A549 (cell line): Measurements from ENCODE around the gene RPL37A. TPM values are rescaled to one million over a fixed set of nuclear protein-coding genes. Genes with fewer than 3 reads are reported as not detected.

Source experiments
- ATAC-seq, 2 experiments: fragments of 200-7000 bp in 1 of 2; fragments of >200 bp in 1 of 2; cut with Nextera tagmentation in 1 of 2; cut with Tn5 transposase in 1 of 2; 3 replicates each; pipeline versions ENCODE4 v1.8.0 to v1.9.1; 2018 to 2020; ENCODE audit warnings: mild to moderate bottlenecking in 1 of 2, moderate library complexity in 1 of 2
- CTCF ChIA-PET: fragments of 300-600 bp; sonication (Branson Sonifier 250); formaldehyde crosslinking; extraction: SDS; loops from one replicate; lab custom pipeline; 2021; ENCODE audit warnings: antibody characterized with exemption, inconsistent platforms; lab: Yijun Ruan, JAX
- POLR2A ChIA-PET: fragments of 350-600 bp; formaldehyde crosslinking; extraction: SDS; loops from one replicate; lab custom pipeline; 2021; ENCODE audit warnings: antibody characterized with exemption, inconsistent platforms; lab: Yijun Ruan, JAX
- DNase-seq, 2 experiments: peaks; one replicate each; pipeline versions ENCODE4 v3.0.0 to v3.0.0-alpha.2; 2011 to 2016; ENCODE audit warnings: low read depth in 1 of 2, low spot score in 1 of 2
- FAIRE-seq: peaks from 2 replicates; lab custom pipeline; 2011; peaks lifted over from hg19 to GRCh38; lab: Jason Lieb, UNC
- H3K27ac ChIP-seq, 2 experiments: fragments of >200 bp; sonication (Bioruptor Twin); formaldehyde crosslinking; 3 replicates each; pipeline ENCODE4 v1.5.1; 2016 to 2017
- H3K4me1 ChIP-seq: fragments of >200 bp; sonication (Bioruptor Twin); formaldehyde crosslinking; 3 replicates; pipeline ENCODE4 v1.6.1; 2016
- H3K4me2 ChIP-seq: fragments of >200 bp; sonication (Bioruptor Twin); formaldehyde crosslinking; 3 replicates; pipeline ENCODE4 v1.6.1; 2016
- H3K4me3 ChIP-seq: fragments of >200 bp; sonication (Bioruptor Twin); formaldehyde crosslinking; 3 replicates; pipeline ENCODE4 v1.5.1; 2016
- H3K9me3 ChIP-seq: fragments of >200 bp; sonication (Bioruptor Twin); formaldehyde crosslinking; 3 replicates; pipeline ENCODE4 v1.6.1; 2016
- CBX8 ChIP-seq: fragments of 200-600 bp; sonication (generic); IDR thresholded peaks from 2 replicates; pipeline ENCODE4 v1.6.1; 2016
- CTCF ChIP-seq: fragments of >200 bp; sonication (Bioruptor Twin); formaldehyde crosslinking; IDR thresholded peaks from 3 replicates; pipeline ENCODE4 v1.5.1; 2016
- E2F6 ChIP-seq: IDR thresholded peaks from 2 replicates; pipeline ENCODE4 v1.6.1; 2012; ENCODE audit warnings: low read depth, borderline replicate concordance
- ESRRA ChIP-seq: fragments of 150-350 bp; IDR thresholded peaks from 2 replicates; pipeline ENCODE4 v1.6.1; 2014; ENCODE audit warnings: mild to moderate bottlenecking, low read length, borderline replicate concordance
- HEYL ChIP-seq: fragments of 250-450 bp; sonication (Bioruptor Pico); IDR thresholded peaks from 2 replicates; pipeline ENCODE4 v1.8.0; 2021; ENCODE audit warnings: mild to moderate bottlenecking, moderate library complexity
- JUN ChIP-seq, 2 experiments: fragments of >200 bp; sonication (Bioruptor Twin); formaldehyde crosslinking; IDR thresholded peaks; 2 replicates in 1 of 2; 3 replicates in 1 of 2; pipeline ENCODE4 v1.6.1; 2016 to 2017
- KDM5A ChIP-seq: fragments of 200-600 bp; sonication (generic); IDR thresholded peaks from 2 replicates; pipeline ENCODE4 v1.6.1; 2016; ENCODE audit warnings: antibody characterized with exemption, mild to moderate bottlenecking
- MAFK ChIP-seq: fragments of 450-650 bp; IDR thresholded peaks from 2 replicates; pipeline ENCODE4 v1.6.1; 2014; ENCODE audit not compliant: partially characterized antibody
- PBX3 ChIP-seq: IDR thresholded peaks from 2 replicates; pipeline ENCODE4 v1.6.1; 2012
- PHF8 ChIP-seq: fragments of 200-600 bp; sonication (generic); IDR thresholded peaks from 2 replicates; pipeline ENCODE4 v1.6.1; 2016; ENCODE audit warnings: low read depth, mild to moderate bottlenecking, antibody characterized with exemption, moderate library complexity, borderline replicate concordance
- POLR2AphosphoS2 ChIP-seq: conservative IDR thresholded peaks from 2 replicates; pipeline ENCODE4 v1.6.1; 2012; ENCODE audit warnings: low read length, improper control_type of control experiment, inconsistent platforms
- RFX5 ChIP-seq: fragments of 450-650 bp; IDR thresholded peaks from 2 replicates; pipeline ENCODE4 v1.7.1; 2014; ENCODE audit warnings: antibody characterized with exemption, mild to moderate bottlenecking, moderate library complexity
- SMC3 ChIP-seq: fragments of >200 bp; sonication (Bioruptor Twin); formaldehyde crosslinking; IDR thresholded peaks from 3 replicates; pipeline ENCODE4 v1.6.1; 2018; ENCODE audit warnings: inconsistent platforms
- TFCP2L1 ChIP-seq: fragments of 250-450 bp; sonication (Bioruptor Pico); IDR thresholded peaks from 2 replicates; pipeline ENCODE4 v1.5.0; 2021; ENCODE audit warnings: mild to moderate bottlenecking
- ZC3H11A ChIP-seq: fragments of 450-650 bp; IDR thresholded peaks from 2 replicates; pipeline ENCODE4 v1.6.1; 2014; ENCODE audit warnings: antibody characterized with exemption, mild to moderate bottlenecking
- ZFP36 ChIP-seq: fragments of 450-650 bp; IDR thresholded peaks from 2 replicates; pipeline ENCODE4 v1.6.1; 2014; ENCODE audit warnings: borderline replicate concordance; ENCODE audit not compliant: partially characterized antibody
- ZNF302 ChIP-seq: fragments of 250-450 bp; sonication (Bioruptor Pico); IDR thresholded peaks from 2 replicates; pipeline ENCODE4 v1.9.0; 2021; ENCODE audit warnings: inconsistent platforms, mild to moderate bottlenecking, moderate library complexity
- WGBS: methylation state at CpG from one replicate; pipeline ENCODE4 v1.1.6; 2017; ENCODE audit errors: missing lambda C conversion rate; 5-methylcytosine and 5-hydroxymethylcytosine counted together
- polyA plus RNA-seq, 4 experiments: library from polyadenylated mRNA; depleted of rRNA in 3 of 4; stranded (reverse); fragments of >200 nt; fragmentation: RNase III in 1 of 4; extraction: RNeasy Plus Mini Kit Qiagen cat#74134 plus additional on column Dnase treatment in 1 of 4; gene quantifications; 2 replicates in 3 of 4; 3 replicates in 1 of 4; pipeline ENCODE4 v1.2.3, GENCODE V29; 2011 to 2017
- TF ChIP-seq, protein P1 (sequence below): fragments of 200-600 bp; sonication (generic); IDR thresholded peaks from 2 replicates; pipeline ENCODE4 v1.6.1; 2016; ENCODE audit warnings: antibody characterized with exemption, mild to moderate bottlenecking, moderate library complexity
- TF ChIP-seq, protein P2 (sequence below): fragments of 250-450 bp; sonication (Bioruptor Pico); IDR thresholded peaks from 2 replicates; pipeline ENCODE4 v1.5.0; 2020; ENCODE audit warnings: low read depth, mild to moderate bottlenecking, moderate library complexity
- TF ChIP-seq, protein P3 (sequence below): IDR thresholded peaks from 2 replicates; pipeline ENCODE4 v1.6.1; 2012
- TF ChIP-seq, protein P4 (sequence below): fragments of >200 bp; sonication (Bioruptor Twin); formaldehyde crosslinking; IDR thresholded peaks from 3 replicates; pipeline ENCODE4 v1.6.1; 2016
- TF ChIP-seq, protein P5 (sequence below): fragments of 150-350 bp; IDR thresholded peaks from 2 replicates; pipeline ENCODE4 v1.6.1; 2014; ENCODE audit warnings: low read depth, mild to moderate bottlenecking, low read length

The RPL37A gene
- polyA plus RNA-seq, 2 of the 4 experiments (the other 2 are of a cell fraction): 4,046 to 4,381 TPM

DNA sequence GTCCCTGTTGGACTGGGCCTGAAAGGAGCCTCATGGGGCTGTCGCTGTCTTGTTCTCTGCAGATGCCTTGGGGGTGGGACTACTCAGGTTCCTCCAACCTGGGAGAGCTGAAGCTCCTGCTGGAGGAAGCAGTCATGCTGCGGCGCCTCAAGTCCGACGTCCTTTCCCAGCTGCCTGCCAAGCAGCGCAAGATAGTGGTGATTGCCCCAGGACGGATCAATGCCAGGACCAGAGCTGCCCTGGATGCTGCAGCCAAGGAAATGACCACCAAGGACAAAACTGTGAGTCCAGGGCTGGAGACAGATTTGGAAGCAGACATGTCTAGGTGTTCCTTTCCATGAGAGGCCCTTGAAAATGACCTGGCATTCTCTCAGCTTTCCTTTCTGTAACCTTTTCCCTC is 47.9 kb upstream of the RPL37A start:
- ChIA-PET CTCF (interaction anchor here (0.8 to 1.2 kb wide), 2 partner anchors 16 to 229 kb away, joined by 3 read pairs; no protein-coding TSS in a partner anchor), POLR2A (no interaction called here)
- FAIRE-seq (no peak), DNase-seq (no peak), ATAC-seq (no peak)
- 100% methylated on average over 6 of the region's 7 CpGs for WGBS
- Histone ChIP-seq H3K9me3 (no peaks in the 10 kb centered on the region), H3K4me3 (no peak overlapping the region), H3K4me1 (no peaks in the 10 kb centered on the region), H3K27ac (no peak overlapping the region), H3K4me2 (no peak overlapping the region)
- TF ChIP-seq SMC3 (no peak), RFX5 (no peak), ESRRA (no peak), JUN (IDR thresholded peaks at IDR 0.05) (no peak), PHF8 (no peak), KDM5A (no peak), ZFP36 (no peak), PBX3 (no peak), CBX8 (no peak), E2F6 (no peak)
- TF ChIP-seq, protein P1, sequence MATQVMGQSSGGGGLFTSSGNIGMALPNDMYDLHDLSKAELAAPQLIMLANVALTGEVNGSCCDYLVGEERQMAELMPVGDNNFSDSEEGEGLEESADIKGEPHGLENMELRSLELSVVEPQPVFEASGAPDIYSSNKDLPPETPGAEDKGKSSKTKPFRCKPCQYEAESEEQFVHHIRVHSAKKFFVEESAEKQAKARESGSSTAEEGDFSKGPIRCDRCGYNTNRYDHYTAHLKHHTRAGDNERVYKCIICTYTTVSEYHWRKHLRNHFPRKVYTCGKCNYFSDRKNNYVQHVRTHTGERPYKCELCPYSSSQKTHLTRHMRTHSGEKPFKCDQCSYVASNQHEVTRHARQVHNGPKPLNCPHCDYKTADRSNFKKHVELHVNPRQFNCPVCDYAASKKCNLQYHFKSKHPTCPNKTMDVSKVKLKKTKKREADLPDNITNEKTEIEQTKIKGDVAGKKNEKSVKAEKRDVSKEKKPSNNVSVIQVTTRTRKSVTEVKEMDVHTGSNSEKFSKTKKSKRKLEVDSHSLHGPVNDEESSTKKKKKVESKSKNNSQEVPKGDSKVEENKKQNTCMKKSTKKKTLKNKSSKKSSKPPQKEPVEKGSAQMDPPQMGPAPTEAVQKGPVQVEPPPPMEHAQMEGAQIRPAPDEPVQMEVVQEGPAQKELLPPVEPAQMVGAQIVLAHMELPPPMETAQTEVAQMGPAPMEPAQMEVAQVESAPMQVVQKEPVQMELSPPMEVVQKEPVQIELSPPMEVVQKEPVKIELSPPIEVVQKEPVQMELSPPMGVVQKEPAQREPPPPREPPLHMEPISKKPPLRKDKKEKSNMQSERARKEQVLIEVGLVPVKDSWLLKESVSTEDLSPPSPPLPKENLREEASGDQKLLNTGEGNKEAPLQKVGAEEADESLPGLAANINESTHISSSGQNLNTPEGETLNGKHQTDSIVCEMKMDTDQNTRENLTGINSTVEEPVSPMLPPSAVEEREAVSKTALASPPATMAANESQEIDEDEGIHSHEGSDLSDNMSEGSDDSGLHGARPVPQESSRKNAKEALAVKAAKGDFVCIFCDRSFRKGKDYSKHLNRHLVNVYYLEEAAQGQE: no peak
- TF ChIP-seq, protein P2, sequence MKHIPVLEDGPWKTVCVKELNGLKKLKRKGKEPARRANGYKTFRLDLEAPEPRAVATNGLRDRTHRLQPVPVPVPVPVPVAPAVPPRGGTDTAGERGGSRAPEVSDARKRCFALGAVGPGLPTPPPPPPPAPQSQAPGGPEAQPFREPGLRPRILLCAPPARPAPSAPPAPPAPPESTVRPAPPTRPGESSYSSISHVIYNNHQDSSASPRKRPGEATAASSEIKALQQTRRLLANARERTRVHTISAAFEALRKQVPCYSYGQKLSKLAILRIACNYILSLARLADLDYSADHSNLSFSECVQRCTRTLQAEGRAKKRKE: no peak
- TF ChIP-seq, protein P3, sequence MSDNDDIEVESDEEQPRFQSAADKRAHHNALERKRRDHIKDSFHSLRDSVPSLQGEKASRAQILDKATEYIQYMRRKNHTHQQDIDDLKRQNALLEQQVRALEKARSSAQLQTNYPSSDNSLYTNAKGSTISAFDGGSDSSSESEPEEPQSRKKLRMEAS: no peak

DNA sequence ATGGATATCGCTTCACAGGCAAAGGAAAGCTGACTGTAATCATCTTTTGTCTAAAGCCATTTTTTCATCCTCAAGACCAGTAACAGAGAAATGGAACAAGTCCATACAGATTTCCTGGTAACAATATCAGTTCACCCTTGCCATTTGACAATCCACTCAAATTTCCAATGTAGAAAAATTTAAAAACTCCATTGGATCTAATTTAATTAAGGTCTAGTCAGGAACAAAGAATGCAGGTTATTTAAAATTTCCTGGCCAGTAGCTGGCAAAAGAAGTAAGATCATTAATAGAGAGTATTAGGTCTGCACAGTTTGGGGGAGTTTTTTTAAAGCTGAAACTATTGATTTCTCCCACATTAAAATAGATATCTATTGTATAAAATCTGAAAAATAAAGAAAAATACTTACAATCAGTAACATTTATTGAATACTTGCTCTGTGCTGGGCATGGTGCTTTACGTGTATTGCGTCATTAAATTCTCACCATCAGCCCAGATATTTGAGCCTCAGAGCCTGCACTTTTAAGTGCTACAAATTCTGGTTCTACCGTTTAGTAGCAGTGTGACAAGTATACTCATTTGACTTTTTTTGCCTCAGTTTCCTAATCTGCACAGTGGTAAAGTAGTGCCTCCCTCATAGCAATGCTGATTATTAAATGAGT is 44.6 kb upstream of the RPL37A start:
- CTCF ChIA-PET: no interaction called here
- POLR2A ChIA-PET: no interaction called here
- ATAC-seq (no peak), DNase-seq (no peak), FAIRE-seq (no peak)
- no peak overlapping the region for H3K27ac ChIP-seq
- H3K4me1 ChIP-seq: no peaks in the 10 kb centered on the region
- H3K9me3 ChIP-seq: no peaks in the 10 kb centered on the region
- WGBS: 93% methylated on average over 4 of the region's 4 CpGs
- no peak overlapping the region for H3K4me3 ChIP-seq
- no peak overlapping the region for H3K4me2 ChIP-seq
- no peak for TF ChIP-seq CTCF
- no peak for TF ChIP-seq E2F6
- TF ChIP-seq ESRRA: no peak
- TF ChIP-seq SMC3: no peak
- TF ChIP-seq HEYL (CRISPR knock-in tag): no peak
- no peak for TF ChIP-seq PBX3
- no peak for TF ChIP-seq ZNF302 (CRISPR knock-in tag)
- TF ChIP-seq, protein P4, sequence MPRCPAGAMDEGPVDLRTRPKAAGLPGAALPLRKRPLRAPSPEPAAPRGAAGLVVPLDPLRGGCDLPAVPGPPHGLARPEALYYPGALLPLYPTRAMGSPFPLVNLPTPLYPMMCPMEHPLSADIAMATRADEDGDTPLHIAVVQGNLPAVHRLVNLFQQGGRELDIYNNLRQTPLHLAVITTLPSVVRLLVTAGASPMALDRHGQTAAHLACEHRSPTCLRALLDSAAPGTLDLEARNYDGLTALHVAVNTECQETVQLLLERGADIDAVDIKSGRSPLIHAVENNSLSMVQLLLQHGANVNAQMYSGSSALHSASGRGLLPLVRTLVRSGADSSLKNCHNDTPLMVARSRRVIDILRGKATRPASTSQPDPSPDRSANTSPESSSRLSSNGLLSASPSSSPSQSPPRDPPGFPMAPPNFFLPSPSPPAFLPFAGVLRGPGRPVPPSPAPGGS: no peak
- no peak for TF ChIP-seq TFCP2L1 (CRISPR knock-in tag)
- no peak for TF ChIP-seq ZC3H11A
- TF ChIP-seq, protein P5, sequence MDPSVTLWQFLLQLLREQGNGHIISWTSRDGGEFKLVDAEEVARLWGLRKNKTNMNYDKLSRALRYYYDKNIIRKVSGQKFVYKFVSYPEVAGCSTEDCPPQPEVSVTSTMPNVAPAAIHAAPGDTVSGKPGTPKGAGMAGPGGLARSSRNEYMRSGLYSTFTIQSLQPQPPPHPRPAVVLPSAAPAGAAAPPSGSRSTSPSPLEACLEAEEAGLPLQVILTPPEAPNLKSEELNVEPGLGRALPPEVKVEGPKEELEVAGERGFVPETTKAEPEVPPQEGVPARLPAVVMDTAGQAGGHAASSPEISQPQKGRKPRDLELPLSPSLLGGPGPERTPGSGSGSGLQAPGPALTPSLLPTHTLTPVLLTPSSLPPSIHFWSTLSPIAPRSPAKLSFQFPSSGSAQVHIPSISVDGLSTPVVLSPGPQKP: no peak
- no peak for TF ChIP-seq POLR2AphosphoS2
- no peak for TF ChIP-seq MAFK
